Esophagus muscularis mucosa (tissue), 4 donors: ENCODE measurements around the gene TSPYL1. TPM values are rescaled to one million over a fixed set of nuclear protein-coding genes. Genes with fewer than 3 reads are reported as not detected.

Experiments used
- DNase-seq: peaks from one replicate; pipeline ENCODE4 v3.0.0-alpha.2; 2017; ENCODE audit errors: extremely low spot score
- H3K27ac ChIP-seq, 4 donors: fragments of 200-600 bp; sonication (generic); replicated peaks in 1 of 4; 1 replicate in 3 of 4; 2 replicates in 1 of 4; pipeline ENCODE4 v1.5.1; 2016 to 2019; ENCODE audit warnings: mild to moderate bottlenecking in 1 of 4
- H3K27me3 ChIP-seq, 4 donors: fragments of 200-600 bp; sonication (generic); one replicate each; pipeline versions ENCODE4 v1.5.1 to v1.6.0; 2016 to 2019
- H3K36me3 ChIP-seq, 4 donors: fragments of 200-600 bp; sonication (generic); one replicate each; pipeline ENCODE4 v1.5.1; 2016 to 2019
- H3K4me1 ChIP-seq, 4 donors: fragments of 200-600 bp; sonication (generic); one replicate each; pipeline ENCODE4 v1.5.1; 2016 to 2019
- H3K4me3 ChIP-seq, 4 donors: fragments of 200-600 bp; sonication (generic); 1 replicate in 2 of 4; 2 replicates in 2 of 4; pipeline ENCODE4 v1.5.1; 2016 to 2019; ENCODE audit warnings: mild to moderate bottlenecking in 4 of 4, moderate library complexity in 1 of 4
- H3K9me3 ChIP-seq, 4 donors: fragments of 200-600 bp; sonication (generic); 1 replicate in 3 of 4; 2 replicates in 1 of 4; pipeline ENCODE4 v1.5.1; 2016 to 2019
- EP300 ChIP-seq: sonication (generic); formaldehyde crosslinking; IDR thresholded peaks from one replicate; pipeline ENCODE4 v1.6.1; 2017; ENCODE audit warnings: antibody characterized with exemption
- POLR2A ChIP-seq: fragments of 450-650 bp; IDR thresholded peaks from one replicate; pipeline ENCODE4 v1.6.1; 2017; ENCODE audit warnings: antibody characterized with exemption, moderate library complexity, mild to moderate bottlenecking, low read depth
- POLR2AphosphoS5 ChIP-seq, 2 donors: sonication (generic); formaldehyde crosslinking; IDR thresholded peaks; one replicate each; pipeline ENCODE4 v1.6.1; 2017; ENCODE audit warnings: antibody characterized with exemption in 2 of 2
- WGBS: methylation state at CpG from one replicate; pipeline ENCODE4 v1.1.5; 2018; 5-methylcytosine and 5-hydroxymethylcytosine counted together
- intact Hi-C: fragments of 100-400 bp; cut with DNase I; formaldehyde crosslinking; loops from one replicate; pipeline ENCODE4 v1.15.1; 2023
- total RNA-seq, 4 donors: library from RNA; depleted of rRNA; stranded (reverse); fragments of >200 nt; gene quantifications; one replicate each; pipeline versions ENCODE4 v1.1.0 to v1.2.1, GENCODE V29; 2016
- TF ChIP-seq, protein P1 (sequence below), 3 experiments: fragments of 200-600 bp in 2 of 3; fragments of 450-650 bp in 1 of 3; sonication (generic) in 2 of 3; IDR thresholded peaks; one replicate each; pipeline ENCODE4 v1.5.1; 2017 to 2019; ENCODE audit warnings: antibody characterized with exemption in 3 of 3, mild to moderate bottlenecking in 2 of 3, moderate library complexity in 1 of 3

The TSPYL1 gene
- total RNA-seq, 4 donors from 2014 or later, result 67.7 to 113 (median 92.5) TPM

DNA sequence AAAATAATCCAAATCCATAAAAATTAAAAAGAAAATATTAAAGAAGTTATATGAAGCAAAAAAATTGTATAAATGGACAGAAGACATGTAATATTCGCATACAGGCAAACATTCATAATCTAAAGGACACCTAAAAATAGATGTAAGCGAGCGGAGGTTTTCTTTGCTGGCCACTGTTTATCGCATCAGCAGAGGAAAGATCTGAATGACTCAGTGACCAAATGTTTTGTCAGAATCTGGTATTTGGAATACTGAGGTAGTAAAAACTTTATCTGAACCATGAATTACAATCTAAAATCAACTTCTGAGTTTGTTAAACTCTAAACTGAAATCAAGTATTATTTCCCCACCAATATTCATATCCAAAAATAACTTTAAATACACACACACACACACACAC, 33.6 kb downstream of the TSPYL1 start:
- intact Hi-C loops, result no loop called here
- Histone ChIP-seq H3K4me3 (no peak overlapping the region), H3K4me1 (peaks cover 14 to 28% (median 24%) of the 10 kb centered on the region in 4 donors), H3K9me3 (no peaks in the 10 kb centered on the region), H3K36me3 (peaks cover 0 to 5% (median 0%) of the 10 kb centered on the region in 4 donors), H3K27me3 (no peaks in the 10 kb centered on the region), H3K27ac (no peak overlapping the region)
- DNase-seq, result no peak
- 87% methylated on average over 4 of the region's 4 CpGs for WGBS
- TF ChIP-seq EP300, result no peak
- no peak for TF ChIP-seq POLR2A

DNA sequence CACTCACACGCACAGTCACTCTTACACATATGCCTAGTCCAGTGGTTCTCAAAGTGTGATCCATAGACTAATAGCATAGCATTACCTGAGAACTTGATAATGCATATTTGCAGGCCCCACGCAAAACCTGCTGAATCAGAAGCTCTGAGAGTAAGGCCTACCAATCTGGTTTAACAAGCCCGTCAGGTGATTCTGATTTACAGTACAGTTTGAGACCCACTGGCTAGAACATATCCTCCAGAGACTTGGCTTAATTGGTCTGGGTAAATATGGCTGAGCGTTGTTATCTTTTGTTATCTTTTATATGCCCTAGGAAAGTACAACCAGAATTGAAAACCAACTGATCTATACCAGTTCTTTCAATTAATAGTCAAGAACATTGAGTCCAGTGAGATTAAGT, 35.4 kb downstream of the TSPYL1 start:
- H3K27me3 ChIP-seq, result no peaks in the 10 kb centered on the region
- H3K4me1 ChIP-seq, result peaks cover 3 to 10% (median 7%) of the 10 kb centered on the region in 4 donors
- no peaks in the 10 kb centered on the region for H3K9me3 ChIP-seq
- 82% methylated on average over 3 of the region's 4 CpGs for WGBS
- no peak overlapping the region for H3K4me3 ChIP-seq
- intact Hi-C loops, result no loop called here
- peaks cover 0 to 7% (median 1%) of the 10 kb centered on the region in 4 donors for H3K36me3 ChIP-seq
- H3K27ac ChIP-seq, result no peak overlapping the region
- TF ChIP-seq EP300 (no peak), POLR2A (no peak), POLR2AphosphoS5 (IDR thresholded peaks at IDR 0.05) (no peak)
- TF ChIP-seq, protein P1, sequence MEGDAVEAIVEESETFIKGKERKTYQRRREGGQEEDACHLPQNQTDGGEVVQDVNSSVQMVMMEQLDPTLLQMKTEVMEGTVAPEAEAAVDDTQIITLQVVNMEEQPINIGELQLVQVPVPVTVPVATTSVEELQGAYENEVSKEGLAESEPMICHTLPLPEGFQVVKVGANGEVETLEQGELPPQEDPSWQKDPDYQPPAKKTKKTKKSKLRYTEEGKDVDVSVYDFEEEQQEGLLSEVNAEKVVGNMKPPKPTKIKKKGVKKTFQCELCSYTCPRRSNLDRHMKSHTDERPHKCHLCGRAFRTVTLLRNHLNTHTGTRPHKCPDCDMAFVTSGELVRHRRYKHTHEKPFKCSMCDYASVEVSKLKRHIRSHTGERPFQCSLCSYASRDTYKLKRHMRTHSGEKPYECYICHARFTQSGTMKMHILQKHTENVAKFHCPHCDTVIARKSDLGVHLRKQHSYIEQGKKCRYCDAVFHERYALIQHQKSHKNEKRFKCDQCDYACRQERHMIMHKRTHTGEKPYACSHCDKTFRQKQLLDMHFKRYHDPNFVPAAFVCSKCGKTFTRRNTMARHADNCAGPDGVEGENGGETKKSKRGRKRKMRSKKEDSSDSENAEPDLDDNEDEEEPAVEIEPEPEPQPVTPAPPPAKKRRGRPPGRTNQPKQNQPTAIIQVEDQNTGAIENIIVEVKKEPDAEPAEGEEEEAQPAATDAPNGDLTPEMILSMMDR (IDR thresholded peaks at IDR 0.05), result no peak
- no peak for DNase-seq

DNA sequence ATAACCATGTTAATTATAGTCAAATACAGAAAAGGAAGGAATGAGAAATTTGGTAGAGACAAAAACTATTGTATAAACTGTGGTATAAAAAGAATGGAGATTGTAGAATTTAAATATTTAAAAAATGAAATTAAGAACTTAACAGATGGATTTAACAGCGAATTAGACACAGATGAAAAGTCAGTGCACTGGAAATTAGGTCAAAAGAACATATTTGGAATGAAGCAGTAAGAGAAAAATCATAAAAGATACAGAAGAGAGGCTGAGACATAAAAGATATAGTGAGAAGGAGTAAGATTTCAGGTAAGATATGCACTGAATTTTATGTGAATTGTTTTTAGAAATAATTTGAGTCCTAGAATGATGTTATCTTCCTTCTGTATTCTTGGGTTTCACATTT, 39.9 kb downstream of the TSPYL1 start:
- intact Hi-C loops, result no loop called here
- Histone ChIP-seq H3K36me3 (peaks cover 7 to 27% (median 20%) of the 10 kb centered on the region in 4 donors), H3K4me1 (no peaks in the 10 kb centered on the region), H3K4me3 (no peak overlapping the region), H3K27me3 (no peaks in the 10 kb centered on the region), H3K9me3 (no peaks in the 10 kb centered on the region), H3K27ac (no peak overlapping the region)
- TF ChIP-seq, protein P1 (IDR thresholded peaks at IDR 0.05), result no peak
- no peak for TF ChIP-seq POLR2A
- TF ChIP-seq POLR2AphosphoS5 (IDR thresholded peaks at IDR 0.05), result no peak
- WGBS, result 92% methylated on average over 1 of the region's 1 CpG
- no peak for DNase-seq

DNA sequence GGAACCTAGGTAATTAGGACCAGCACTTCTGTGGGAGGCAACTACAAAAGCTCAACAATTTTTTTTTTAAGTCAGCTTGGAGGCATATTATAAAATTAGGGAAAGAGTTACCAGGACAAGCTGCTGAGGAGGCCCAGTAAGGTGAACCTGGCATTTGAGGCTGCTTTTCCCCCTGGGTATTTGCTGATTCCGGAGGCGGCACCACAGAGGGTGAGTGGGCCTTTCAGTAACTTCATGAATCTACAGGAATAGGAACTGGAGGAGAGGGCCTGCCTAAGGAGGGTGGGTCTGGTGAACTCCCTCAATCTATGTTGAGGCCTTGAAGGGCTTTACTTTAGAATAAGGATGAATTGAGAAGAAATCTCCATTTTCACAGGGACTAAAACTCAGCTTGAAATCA, 40.5 kb downstream of the TSPYL1 start:
- no peak overlapping the region for H3K27ac ChIP-seq
- intact Hi-C loops, result no loop called here
- H3K4me3 ChIP-seq, result no peak overlapping the region
- no peaks in the 10 kb centered on the region for H3K27me3 ChIP-seq
- no peaks in the 10 kb centered on the region for H3K9me3 ChIP-seq
- TF ChIP-seq POLR2A (no peak), EP300 (no peak), POLR2AphosphoS5 (IDR thresholded peaks at IDR 0.05) (no peak)
- TF ChIP-seq, protein P1 (IDR thresholded peaks at IDR 0.05), result no peak
- WGBS, result 95% methylated on average over 2 of the region's 2 CpGs
- H3K4me1 ChIP-seq, result no peaks in the 10 kb centered on the region
- no peak for DNase-seq
- H3K36me3 ChIP-seq, result peaks cover 7 to 27% (median 19%) of the 10 kb centered on the region in 4 donors

DNA sequence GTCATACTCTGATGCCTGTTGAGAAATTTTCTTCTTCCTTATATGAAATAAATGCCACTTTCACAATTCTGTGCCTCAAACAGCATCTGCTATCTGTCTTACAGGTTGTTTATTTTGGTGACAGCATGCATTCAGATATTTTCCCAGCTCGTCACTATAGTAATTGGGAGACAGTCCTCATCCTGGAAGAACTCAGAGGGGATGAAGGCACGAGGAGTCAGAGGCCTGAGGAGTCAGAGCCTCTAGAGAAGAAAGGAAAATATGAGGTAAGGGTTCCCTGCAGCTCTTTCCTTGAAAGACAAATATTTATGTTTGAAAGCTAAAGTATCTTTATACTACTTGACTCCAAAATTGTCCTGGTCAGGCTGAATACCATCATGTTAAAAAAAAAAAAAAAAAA, 41.6 kb downstream of the TSPYL1 start:
- no peak for DNase-seq
- H3K27ac ChIP-seq, result no peak overlapping the region
- WGBS, result 65% methylated on average over 2 of the region's 2 CpGs
- no peaks in the 10 kb centered on the region for H3K27me3 ChIP-seq
- no peaks in the 10 kb centered on the region for H3K9me3 ChIP-seq
- TF ChIP-seq POLR2A (no peak), EP300 (no peak)
- no peak overlapping the region for H3K4me3 ChIP-seq
- intact Hi-C loops, result no loop called here
- H3K4me1 ChIP-seq, result no peaks in the 10 kb centered on the region
- H3K36me3 ChIP-seq, result peaks cover 7 to 27% (median 17%) of the 10 kb centered on the region in 4 donors

DNA sequence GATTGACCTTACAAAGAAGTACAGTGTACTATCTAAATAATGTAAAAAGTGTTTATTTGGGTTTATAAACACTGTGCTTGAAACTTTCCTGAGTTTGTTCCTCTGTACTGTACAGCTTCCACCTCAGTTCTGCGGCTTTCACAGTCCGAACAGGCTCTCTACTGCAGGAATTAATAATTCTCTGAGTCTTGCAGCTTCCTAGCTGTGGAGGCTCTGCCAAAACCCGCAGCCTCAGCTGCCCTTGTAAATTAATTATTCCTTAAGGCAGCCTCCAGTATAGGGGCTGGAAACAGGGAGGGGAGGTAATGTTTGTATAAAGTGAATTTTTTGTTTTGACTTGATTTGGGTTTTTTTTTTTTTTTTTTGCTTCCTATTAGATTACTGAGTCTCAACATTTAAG, 45.0 kb downstream of the TSPYL1 start:
- no peak overlapping the region for H3K27ac ChIP-seq
- DNase-seq, result no peak
- intact Hi-C loops, result no loop called here
- no peaks in the 10 kb centered on the region for H3K4me1 ChIP-seq
- no peaks in the 10 kb centered on the region for H3K9me3 ChIP-seq
- no peaks in the 10 kb centered on the region for H3K27me3 ChIP-seq
- 66% methylated on average over 3 of the region's 3 CpGs for WGBS
- TF ChIP-seq EP300 (no peak), POLR2AphosphoS5 (IDR thresholded peaks at IDR 0.05) (no peak), POLR2A (no peak)
- TF ChIP-seq, protein P1 (IDR thresholded peaks at IDR 0.05), result no peak
- peaks cover 7 to 27% (median 17%) of the 10 kb centered on the region in 4 donors for H3K36me3 ChIP-seq
- no peak overlapping the region for H3K4me3 ChIP-seq
